HuH-7.5 (cell line): ENCODE data around the gene PPARG.

Experiments
- DNase-seq: peaks from one replicate; pipeline ENCODE4 v3.0.0; 2011; ENCODE audit warnings: low spot score

The PPARG gene

DNA sequence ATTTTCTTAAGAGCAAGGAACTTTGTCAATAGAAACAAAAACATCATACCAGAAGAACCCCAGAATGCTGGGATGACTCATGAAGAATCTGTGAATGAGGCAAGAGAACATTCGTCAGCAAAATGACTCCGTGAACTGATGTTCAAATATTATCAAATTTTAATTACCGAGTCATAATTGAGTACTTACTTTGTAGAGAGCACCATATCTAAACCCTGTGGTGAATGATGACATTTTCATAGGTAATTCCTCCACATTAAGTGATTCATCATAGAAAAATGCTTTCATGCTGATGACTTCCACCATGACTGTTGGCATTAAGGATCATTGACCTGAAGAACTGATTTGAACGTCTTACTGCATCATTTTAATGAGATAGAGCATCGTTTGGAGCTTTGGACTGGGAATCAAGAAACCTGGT, 56.3 kb downstream of the PPARG start:
- DNase-seq = no peak

DNA sequence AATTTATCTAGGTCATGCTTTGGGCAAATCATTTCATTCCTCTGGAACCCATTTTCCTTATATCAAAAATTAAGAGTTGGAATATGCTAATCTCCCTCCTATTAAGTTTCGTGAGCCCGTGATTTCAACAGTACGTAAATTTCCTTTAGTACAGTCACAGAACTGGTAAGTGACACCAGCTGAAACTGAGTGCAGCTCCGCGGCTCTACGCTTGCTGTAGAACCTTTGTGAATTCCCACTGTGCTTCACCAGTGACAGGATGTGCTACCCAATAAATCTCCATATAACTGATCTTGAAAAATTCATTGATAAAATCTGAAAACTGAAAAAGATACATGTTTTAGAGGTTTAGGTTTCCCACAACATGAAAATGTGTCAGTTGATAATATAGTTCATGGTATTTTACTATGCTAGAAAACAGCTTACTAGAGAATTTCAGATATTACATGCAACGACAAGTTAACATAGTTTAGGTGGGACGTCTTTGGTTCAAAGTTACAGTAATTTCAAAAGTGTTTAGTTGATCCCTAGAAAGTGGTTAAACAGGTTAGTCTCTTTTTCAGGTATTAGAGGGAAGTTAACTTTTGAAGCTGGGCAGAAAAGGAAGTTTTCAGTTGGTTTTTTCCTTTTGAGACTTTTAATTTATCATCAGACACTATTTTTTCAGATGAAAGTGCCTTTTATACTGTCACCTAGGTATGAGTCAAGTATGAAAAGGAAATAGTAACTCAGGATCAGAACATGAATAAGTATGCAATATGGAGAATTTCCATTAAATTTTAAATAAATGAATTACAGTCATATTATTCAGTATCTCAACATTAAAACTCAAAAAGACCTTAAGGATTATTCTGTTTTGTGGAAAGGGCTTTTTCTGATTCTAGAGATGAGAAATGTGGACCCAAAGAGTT, 57.0 kb downstream of the PPARG start:
- DNase-seq = no peak

DNA sequence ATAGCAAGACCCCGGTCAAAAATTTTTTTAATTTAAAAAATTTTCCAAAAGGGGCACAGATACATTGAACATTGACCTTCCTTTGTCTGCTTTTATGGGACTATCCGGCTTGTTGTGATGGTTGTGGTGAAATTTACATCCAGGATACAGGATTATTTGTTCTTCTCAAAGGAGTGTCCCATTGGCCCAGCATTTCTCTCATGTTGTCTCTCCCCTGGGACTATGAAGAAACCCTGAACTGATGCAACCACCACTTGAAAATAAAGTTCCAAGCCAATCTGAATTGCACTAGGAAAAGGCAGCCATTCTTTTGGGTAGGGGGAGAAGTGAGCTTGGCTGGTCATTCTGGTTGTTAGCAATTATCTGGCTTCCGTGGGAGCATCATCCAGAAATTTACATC, 58.4 kb downstream of the PPARG start:
- no peak for DNase-seq

DNA sequence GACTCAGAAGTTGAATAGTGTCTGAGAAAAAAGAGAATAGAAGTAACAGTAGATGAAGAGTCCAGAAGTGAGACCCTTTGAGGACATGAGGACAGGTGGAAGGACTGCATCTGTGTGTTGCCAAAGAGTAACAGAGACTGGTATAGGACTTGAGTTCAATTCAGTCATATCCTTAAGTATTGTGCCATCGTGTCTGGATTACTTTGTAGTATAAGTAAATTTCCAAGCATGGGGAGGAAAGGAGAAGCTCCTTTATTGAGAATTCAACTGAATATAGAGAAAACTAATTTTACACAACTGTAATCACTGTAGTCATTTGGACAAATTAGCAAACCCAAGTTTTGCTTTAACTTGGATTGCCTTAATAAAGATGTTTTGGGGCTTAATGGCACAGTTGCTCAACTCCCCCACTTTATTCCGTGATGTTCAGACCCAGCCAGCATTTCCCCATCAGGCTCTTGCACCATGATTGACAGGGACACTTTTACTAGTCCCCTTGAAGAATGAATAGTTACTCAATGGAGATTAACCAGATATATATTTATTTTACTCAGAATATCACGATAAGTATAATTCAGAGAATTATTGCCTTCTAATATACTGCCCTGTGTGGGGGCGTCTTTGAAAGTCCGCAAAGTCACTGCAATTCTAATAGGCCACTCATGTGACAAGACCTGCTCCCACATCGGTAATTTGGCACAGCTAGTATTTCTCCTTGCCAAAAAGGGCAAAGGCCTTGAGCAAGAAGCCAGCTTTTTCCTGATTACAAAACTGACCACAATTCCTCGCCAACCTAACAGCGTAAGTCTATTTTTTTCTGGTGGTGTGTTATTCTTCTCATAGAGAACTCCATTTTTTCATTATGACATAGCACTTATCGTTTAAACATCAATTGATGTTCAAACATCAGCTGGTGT, 61.3 kb downstream of the PPARG start:
- no peak for DNase-seq

DNA sequence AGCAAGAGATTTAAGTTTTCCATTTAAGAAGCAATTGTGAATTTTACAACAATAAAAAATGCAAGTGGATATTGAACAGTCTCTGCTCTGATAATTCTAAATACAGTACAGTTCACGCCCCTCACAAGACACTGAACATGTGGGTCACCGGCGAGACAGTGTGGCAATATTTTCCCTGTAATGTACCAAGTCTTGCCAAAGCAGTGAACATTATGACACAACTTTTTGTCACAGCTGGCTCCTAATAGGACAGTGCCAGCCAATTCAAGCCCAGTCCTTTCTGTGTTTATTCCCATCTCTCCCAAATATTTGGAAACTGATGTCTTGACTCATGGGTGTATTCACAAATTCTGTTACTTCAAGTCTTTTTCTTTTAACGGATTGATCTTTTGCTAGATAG, 62.3 kb downstream of the PPARG start:
- DNase-seq = no peak

DNA sequence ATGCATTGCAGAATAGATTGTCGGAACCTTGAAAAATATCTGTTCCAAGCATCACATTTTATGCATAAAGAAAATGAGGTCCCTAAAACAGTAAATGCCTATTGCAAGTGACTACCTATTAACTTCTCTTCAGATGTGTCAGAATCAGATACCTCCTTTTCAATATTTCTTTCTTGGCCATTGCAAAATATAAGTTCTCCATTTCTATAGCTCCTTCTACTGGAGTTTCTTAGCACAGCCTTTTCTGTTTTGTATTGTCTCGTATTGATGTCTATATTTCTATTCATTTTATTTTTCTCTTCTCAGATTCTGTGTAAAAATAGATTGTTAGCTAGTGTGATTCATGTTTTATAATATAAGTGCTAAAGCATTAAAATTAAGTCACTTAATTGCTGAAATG, 63.4 kb downstream of the PPARG start:
- DNase-seq = no peak

DNA sequence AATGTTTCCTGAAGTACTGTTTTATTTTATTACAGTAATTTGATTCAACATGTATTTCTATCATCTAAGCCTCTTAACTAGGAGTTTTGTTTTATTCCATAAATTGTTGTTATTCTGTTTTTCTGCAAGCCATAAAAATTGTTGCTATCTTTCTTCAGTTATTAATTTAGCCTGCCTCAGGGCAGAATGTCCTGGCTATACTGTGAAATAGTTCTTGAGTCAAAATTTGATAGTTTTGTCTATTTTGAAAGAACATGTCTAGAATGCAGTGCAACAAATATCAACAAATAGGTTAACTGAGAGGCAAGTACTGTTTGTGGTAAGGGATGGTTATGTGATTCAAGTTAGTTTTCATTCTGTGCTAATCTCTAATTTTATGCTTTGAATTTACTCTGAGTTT, 63.9 kb downstream of the PPARG start:
- no peak for DNase-seq

DNA sequence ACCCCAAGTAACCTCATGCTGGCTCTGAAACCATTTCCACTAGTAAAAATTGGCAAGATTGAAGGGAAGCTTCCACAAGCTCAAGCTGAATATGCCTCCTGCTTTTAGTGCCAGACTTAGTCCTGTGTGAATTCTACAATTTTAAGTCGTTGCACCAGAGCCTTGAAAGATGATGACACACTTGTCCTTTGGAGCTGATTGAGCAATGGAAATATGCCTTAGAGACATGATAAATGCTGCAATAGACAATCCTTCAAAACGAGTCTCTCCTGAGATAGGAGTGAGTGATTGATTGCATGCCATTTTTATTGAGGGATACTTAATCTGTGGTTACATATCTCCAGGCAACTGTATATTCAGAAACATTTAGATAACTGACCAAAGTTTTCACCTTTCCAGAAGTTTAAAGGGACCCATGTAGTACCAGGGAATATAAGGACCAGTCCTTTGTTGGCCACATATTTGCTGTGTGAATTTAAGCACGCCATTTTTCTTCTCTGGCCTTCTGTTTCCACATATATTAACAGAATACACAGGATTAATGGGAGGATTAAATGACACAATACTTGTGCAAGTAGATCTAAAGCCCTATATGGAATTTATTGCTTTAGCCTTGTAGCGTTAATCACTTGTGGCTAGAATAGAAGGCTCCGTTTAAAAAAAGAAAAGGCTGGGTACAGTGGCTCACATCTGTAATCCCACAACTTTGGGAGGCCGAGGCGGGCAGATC, 65.1 kb downstream of the PPARG start:
- DNase-seq = no peak

DNA sequence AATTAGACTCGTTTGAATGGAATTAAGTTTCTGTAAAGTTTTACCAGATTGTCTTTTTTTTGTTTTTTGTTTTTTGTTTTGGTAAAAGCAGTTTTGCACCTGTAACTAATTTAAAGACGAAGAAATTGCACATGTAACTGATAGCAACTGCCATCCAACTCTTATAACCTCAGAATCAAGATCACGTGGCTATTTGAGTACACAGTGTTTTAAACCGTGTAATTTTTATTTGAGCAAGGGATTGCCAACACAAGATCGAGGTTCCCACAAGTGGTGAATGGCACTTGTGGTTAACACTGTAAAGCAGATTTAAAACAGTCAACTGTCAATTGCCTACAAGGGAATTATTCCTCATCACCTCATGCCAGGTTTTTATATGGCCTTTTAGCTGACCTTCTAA, 67.3 kb downstream of the PPARG start:
- DNase-seq = no peak

DNA sequence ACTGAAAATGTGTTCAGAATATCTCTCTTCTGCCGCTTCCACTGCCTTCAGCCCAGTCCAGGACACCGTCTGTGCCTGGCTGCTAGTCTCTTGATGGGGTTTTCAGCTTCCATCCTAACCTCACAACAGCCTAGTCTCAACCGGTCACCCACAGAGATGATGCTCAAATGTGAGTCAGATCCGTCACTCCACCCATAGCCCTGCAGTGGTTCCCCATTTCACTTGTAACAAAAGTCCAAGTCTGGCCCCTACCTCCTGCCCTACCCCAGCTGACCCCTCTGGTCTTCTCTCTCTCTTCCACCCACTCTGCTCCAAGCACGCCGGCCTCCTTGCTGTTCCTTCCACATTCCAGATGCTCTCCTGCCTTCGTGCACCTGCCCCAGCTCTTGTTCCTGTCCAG, 68.1 kb downstream of the PPARG start:
- DNase-seq = no peak

DNA sequence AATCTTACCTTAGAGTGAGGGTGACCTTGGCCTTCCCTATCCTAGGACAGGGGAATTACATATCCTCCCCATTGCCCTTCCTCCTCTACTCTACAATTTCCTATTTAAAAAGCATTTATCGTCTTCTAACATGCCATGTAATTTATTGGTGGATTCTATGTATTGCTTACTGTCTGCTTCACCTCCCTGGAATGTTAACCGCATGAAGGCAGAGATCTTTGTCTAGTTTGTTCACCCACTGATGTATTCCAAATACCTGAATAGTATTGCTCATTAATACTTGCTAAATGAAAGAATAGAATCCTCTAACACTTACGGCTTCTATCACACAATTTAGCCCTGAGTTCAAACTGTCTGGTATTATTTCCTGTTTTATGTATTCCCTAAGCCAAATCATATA, 68.6 kb downstream of the PPARG start:
- no peak for DNase-seq

DNA sequence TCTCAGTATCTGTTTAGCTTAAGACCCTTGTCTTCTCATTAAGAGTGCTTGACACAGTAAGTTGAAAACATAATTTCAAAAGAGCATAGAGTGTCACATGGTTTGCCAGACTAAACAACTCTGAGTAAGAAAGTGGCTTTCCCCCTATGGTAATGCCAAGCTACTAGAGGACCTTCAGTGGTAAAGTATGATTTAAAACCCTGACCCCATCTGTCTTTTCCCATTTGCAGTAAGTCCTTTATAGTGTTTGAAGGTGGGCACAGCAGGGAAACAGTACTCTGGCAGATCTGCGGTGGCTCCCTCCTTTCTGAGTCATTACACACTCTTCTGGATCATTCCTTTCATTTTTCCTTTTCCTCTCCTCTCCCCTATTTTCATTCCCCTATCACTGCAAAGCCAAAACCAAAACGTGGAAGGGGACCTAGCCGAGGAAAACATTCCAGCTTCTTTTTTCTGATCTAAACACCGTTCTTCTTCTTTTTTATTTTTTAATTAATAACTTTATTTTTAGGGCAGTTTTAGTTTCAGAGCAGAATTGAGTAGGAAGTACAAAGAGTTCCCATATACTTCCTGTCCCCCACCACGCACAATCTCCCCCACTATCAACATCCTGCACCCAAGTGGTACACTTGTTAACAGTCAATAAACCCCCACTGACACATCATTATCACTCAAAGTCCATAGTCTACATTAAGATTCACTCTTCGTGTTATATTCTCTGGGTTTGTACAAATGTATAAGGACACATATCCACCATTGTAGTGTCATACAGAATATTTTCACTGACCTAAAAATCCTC, 74.7 kb downstream of the PPARG start:
- no peak for DNase-seq

DNA sequence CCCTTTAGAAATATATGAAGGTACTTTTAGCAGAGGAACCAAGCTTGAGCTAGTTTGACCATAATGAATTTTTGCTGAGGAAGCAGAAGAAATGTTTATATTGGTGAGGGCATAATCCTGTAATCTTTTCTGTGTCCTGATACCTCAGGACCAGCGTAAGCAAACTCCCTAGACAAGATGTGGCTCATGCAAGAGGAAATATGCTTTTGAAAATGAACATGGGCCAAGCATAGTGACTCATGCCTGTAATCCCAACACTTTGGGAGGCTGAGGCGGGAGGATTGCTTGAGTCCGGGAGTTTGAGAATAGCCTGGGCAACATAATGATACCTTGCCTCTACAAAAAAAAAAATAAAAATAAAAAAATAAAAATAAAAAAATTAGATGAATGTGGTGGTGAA, 78.5 kb downstream of the PPARG start:
- DNase-seq = no peak

DNA sequence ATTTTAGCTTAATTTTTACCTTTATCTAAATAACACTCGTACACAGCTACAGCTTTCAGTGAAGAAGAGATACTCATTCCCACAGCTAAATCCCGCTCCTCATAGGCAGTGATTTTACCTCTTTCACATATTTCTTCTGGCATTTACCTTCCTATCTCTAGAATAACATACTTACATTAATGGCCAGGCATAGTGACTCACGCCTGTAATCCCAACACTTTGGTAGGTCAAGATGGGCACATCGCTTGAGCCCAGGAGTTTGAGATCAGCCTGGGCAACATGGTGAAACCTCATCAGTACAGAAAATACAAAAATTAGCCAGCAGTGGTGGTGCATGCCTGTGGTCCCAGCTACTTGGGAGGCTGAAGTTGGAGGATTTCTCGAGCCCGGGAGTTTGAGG, 80.2 kb downstream of the PPARG start:
- no peak for DNase-seq

DNA sequence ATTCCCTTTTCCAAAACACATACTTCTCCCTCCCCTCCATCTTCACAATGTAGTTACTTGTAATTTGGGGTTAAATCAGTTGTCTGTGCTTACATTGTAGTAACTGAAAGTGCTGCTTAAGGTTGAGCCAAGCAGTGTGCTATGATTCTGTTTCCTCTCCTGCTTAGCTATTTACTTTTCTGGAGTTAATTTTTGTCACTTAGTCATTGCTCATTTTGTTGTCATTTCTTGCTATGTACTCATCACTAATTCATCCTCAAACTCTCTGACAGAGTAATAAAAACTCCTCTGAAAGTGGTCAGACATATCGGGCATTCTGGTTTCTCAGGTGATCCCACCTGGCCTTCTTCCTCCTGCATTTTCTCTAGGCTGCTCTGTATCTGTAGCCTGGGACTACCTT, 80.7 kb downstream of the PPARG start:
- no peak for DNase-seq

DNA sequence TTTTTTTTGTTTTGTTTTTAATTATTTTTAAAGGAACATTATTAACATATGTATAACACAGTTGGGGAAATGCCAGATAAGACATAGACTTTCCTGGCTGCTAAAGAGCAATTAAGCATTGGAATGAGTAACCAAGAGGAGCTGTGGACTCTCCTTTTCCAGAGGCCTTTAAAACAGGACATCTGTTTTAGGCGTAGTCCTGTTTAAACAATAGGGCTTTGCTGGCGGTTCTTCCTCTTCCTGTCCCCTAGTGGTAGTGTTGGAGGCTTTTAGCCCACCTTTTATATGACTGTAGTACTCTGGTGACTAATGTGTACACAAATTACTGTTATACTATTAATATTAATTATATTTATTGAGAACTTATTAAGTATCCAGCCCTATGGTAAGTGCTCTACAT, 81.9 kb downstream of the PPARG start:
- DNase-seq = no peak

DNA sequence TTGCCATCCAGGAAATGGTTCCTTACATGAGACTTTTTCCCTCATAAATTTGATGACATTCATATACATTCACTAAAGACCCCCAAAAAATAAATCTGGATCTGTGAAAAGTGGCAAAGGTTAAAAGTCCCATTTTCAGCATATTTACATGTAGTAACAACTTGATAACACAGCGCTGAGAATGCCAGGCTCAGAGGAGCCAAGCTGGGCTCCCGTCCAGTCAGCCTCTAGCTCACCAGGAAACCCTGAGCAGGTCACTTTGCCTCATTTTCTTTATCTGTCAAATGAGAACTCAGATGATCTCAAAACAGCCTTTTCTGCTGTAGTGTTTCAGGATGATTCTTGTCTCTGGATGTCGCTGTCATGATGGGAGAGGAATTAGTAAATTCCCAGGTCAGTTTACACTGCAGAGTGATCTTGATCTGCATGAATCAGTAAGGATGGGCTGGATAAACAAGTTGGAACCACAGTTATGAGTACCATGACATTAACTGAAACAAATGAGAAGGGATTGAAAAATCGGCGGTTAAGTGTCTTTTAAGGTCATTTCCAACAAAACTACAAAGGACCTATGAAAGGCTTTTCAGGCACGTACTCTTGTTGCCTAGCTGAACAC, 82.8 kb downstream of the PPARG start:
- DNase-seq = no peak

DNA sequence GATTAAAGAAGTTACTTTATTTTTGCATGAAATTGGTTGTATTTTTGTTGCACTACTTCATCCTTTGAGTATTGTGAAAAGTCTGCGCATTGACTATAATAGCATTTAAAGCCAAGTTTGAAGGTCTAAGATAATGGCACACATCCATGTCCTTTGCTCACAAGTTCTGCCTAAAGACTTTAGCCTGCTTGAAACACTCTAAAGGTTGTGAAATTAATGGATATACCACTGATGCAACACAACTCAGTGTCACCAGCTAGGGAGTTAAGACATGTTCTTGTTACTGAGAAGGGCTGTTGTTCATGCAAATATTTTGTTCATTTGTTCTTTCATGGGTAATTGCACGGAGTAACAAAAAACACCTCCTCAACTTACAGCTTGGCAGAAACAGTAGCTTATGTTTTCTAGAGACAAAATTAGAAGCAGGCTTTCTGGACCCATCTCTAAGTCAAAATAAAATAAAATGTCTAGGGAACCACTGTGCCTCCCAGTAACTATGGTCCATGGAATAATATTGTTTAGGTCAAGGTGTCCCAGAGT, 83.9 kb downstream of the PPARG start:
- no peak for DNase-seq

DNA sequence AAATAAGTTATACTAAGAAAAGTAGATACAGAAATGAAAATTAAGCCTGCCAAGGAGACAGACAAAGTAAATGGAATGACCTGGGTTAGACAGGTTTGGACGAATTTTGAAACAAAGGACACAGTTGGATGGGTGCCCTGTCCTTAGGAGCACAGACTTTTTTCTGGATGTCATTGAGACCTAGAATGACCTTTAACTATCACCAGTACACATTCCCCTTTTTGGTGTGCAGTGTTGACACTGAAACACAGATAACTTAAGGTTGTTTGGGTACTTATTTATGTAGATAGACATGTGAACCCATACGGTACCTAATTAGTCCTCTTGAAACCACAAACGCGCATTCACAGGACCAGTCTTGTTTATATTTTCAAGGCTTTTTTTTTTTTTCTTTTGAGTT, 86.7 kb downstream of the PPARG start:
- DNase-seq = no peak

DNA sequence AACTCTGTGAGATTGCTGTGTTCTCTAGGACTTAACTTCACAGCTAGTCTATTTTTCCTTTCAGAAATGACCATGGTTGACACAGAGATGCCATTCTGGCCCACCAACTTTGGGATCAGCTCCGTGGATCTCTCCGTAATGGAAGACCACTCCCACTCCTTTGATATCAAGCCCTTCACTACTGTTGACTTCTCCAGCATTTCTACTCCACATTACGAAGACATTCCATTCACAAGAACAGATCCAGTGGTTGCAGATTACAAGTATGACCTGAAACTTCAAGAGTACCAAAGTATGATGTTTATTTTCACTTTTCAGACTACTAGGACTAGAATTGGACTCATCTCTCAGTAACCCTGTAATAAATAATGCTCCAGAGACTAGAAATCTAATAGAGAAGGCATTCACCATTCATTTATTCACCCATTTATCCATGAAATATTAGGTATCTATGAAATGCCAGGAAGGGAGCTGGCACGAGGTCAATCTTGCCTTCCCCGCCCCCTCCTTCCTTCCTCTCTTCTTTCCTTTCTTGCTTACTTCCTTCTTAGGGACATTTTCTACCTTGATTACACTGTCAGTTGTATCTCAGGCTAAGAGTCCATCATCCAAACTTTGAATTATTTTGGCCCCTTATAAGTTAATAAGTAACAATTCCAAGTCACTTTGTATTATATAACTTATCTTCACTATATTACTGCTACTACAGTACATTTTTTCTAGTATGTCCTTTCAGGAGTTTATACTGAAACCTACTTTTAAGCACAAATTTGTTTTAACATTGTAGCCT, 91.0 kb downstream of the PPARG start:
- DNase-seq = no peak
